GM23338 (cell line): ENCODE data around the gene CNOT1. TPM values are rescaled to one million over a fixed set of nuclear protein-coding genes. Genes with fewer than 3 reads are reported as not detected.

Experiments used
- ATAC-seq: fragments of 200-7000 bp; cut with Tn5 transposase; 3 replicates; pipeline ENCODE4 v1.9.1; 2020
- DNase-seq: peaks from one replicate; pipeline ENCODE4 v3.0.0-alpha.2; 2015; ENCODE audit warnings: low spot score
- H2AFZ ChIP-seq: fragments of 200-600 bp; sonication (generic); 2 replicates; pipeline ENCODE4 v1.8.0; 2016; ENCODE audit warnings: antibody characterized with exemption, mild to moderate bottlenecking, moderate library complexity
- H3F3A ChIP-seq: fragments of 200-600 bp; sonication (generic); replicated peaks from 2 replicates; pipeline ENCODE4 v1.8.0; 2017; ENCODE audit warnings: antibody characterized with exemption, mixed run types, low read depth
- H3K27ac ChIP-seq: fragments of 200-600 bp; sonication (generic); 2 replicates; pipeline ENCODE4 v1.6.1; 2016; ENCODE audit warnings: low read depth
- H3K27me3 ChIP-seq: fragments of 200-600 bp; sonication (generic); 2 replicates; pipeline ENCODE4 v1.8.0; 2016; ENCODE audit warnings: mild to moderate bottlenecking, mixed run types, moderate library complexity; ENCODE audit not compliant: insufficient read depth
- H3K36me3 ChIP-seq: fragments of 200-600 bp; sonication (generic); 2 replicates; pipeline ENCODE4 v1.8.0; 2016; ENCODE audit warnings: mild to moderate bottlenecking; ENCODE audit not compliant: insufficient read depth
- H3K4me1 ChIP-seq: fragments of 200-600 bp; sonication (generic); 2 replicates; pipeline ENCODE4 v1.8.0; 2016; ENCODE audit warnings: mild to moderate bottlenecking, moderate library complexity; ENCODE audit not compliant: insufficient read depth
- H3K4me2 ChIP-seq: fragments of 200-600 bp; sonication (generic); 2 replicates; pipeline ENCODE4 v1.7.1; 2017; ENCODE audit warnings: mixed run types
- H3K4me3 ChIP-seq: fragments of 200-600 bp; sonication (generic); 2 replicates; pipeline ENCODE4 v1.6.1; 2016; ENCODE audit warnings: mixed run types
- H3K79me2 ChIP-seq: fragments of 200-600 bp; sonication (generic); replicated peaks from 2 replicates; pipeline ENCODE4 v1.8.0; 2017; ENCODE audit warnings: mild to moderate bottlenecking; ENCODE audit not compliant: insufficient read depth
- H3K9me2 ChIP-seq: fragments of 200-600 bp; sonication (generic); 2 replicates; pipeline ENCODE4 v1.8.0; 2017; ENCODE audit not compliant: insufficient read depth
- H4K20me1 ChIP-seq: fragments of 200-600 bp; sonication (generic); replicated peaks from 2 replicates; pipeline ENCODE4 v1.8.0; 2017; ENCODE audit warnings: mild to moderate bottlenecking; ENCODE audit not compliant: insufficient read depth
- H3K27ac Mint-ChIP-seq: 2 replicates; pipeline ENCODE4 v1.8.0; 2020; ENCODE audit warnings: inconsistent platforms, mild to moderate bottlenecking, moderate library complexity, mixed read lengths
- H3K27me3 Mint-ChIP-seq: 3 replicates; pipeline ENCODE4 v1.8.0; 2022; ENCODE audit warnings: low read depth, mild to moderate bottlenecking, moderate library complexity, mixed read lengths, inconsistent platforms; ENCODE audit not compliant: insufficient read depth, poor library complexity
- H3K36me3 Mint-ChIP-seq: 3 replicates; pipeline ENCODE4 v1.8.0; 2021; ENCODE audit warnings: low read depth, mild to moderate bottlenecking, inconsistent platforms, moderate library complexity, mixed read lengths
- H3K4me1 Mint-ChIP-seq: 3 replicates; pipeline ENCODE4 v1.8.0; 2020; ENCODE audit warnings: mild to moderate bottlenecking, inconsistent platforms, mixed read lengths
- H3K4me3 Mint-ChIP-seq: 3 replicates; pipeline ENCODE4 v1.8.0; 2021; ENCODE audit warnings: moderate library complexity, mild to moderate bottlenecking, inconsistent platforms, mixed read lengths
- H3K9me3 Mint-ChIP-seq: 3 replicates; pipeline ENCODE4 v1.8.0; 2020; ENCODE audit warnings: moderate library complexity, mild to moderate bottlenecking, inconsistent platforms, mixed read lengths
- JUNB ChIP-seq: IDR thresholded peaks from one replicate; pipeline ENCODE4 v1.6.1; 2016; ENCODE audit warnings: antibody characterized with exemption; ENCODE audit not compliant: unreplicated experiment
- POLR2AphosphoS5 ChIP-seq: IDR thresholded peaks from 2 replicates; pipeline ENCODE4 v1.6.1; 2016; ENCODE audit warnings: antibody characterized with exemption, low read depth
- STAT1 ChIP-seq: IDR thresholded peaks from one replicate; pipeline ENCODE4 v1.6.1; 2016; ENCODE audit warnings: antibody characterized with exemption; ENCODE audit not compliant: unreplicated experiment
- ZNF114 ChIP-seq: fragments of 250-450 bp; sonication (Bioruptor Pico); IDR thresholded peaks from 2 replicates; pipeline ENCODE4 v1.5.0; 2020; ENCODE audit warnings: mild to moderate bottlenecking, moderate library complexity
- polyA plus RNA-seq: library from polyadenylated mRNA; unstranded; fragments of >200 nt; fragmentation: Nextera tagmentation; extraction: Ambion mirVana; gene quantifications from 2 replicates; pipeline ENCODE4 v1.2.1, GENCODE V29; 2016
- total RNA-seq: library from RNA; depleted of rRNA; stranded (reverse); fragments of >200 nt; shearing (Covaris generic); gene quantifications from 2 replicates; pipeline ENCODE4 v1.2.3, GENCODE V29; 2014
- TF ChIP-seq, protein P1 (sequence below): fragments of 250-450 bp; sonication (Bioruptor Pico); IDR thresholded peaks from 2 replicates; pipeline ENCODE4 v1.5.0; 2020; ENCODE audit warnings: mild to moderate bottlenecking, moderate library complexity
- TF ChIP-seq, protein P2 (sequence below): IDR thresholded peaks from one replicate; pipeline ENCODE4 v1.6.1; 2018; ENCODE audit warnings: antibody characterized with exemption; ENCODE audit not compliant: unreplicated experiment

The CNOT1 gene
- total and polyA plus RNA-seq, 2 experiments from 2014 or later: 59.2 to 298 TPM

DNA sequence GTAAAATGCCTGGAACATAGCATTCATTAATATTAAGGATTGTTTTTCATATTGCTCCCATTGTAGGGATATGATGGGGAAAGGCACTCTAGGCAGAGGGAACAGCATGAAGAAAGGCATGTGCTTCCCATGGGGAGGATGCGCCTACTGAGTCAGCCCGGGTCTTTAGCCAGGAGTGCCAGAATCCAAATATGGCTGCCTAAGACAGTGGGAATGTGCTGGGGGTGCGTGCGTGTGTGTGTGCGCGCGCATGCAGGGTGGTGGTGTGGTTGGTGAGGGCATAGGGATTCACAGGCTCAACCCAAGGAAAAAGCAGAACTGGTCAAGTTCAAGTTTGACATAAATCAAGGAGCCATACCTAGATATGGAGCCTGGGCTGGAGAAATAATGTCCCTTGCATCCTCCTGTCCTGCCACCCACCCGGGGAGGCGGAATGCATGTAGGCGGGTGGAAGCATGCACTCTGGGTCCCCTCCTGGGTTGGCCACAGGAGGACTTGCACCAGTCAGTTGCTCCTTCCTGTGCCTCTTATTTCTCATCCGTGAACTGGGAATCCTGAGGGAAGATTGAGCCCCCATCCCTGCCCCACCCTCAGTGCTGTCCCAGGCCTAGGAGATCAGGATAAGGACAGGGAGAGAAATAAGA is 148.3 kb downstream of the CNOT1 start (continued):
- TF ChIP-seq, protein P1, sequence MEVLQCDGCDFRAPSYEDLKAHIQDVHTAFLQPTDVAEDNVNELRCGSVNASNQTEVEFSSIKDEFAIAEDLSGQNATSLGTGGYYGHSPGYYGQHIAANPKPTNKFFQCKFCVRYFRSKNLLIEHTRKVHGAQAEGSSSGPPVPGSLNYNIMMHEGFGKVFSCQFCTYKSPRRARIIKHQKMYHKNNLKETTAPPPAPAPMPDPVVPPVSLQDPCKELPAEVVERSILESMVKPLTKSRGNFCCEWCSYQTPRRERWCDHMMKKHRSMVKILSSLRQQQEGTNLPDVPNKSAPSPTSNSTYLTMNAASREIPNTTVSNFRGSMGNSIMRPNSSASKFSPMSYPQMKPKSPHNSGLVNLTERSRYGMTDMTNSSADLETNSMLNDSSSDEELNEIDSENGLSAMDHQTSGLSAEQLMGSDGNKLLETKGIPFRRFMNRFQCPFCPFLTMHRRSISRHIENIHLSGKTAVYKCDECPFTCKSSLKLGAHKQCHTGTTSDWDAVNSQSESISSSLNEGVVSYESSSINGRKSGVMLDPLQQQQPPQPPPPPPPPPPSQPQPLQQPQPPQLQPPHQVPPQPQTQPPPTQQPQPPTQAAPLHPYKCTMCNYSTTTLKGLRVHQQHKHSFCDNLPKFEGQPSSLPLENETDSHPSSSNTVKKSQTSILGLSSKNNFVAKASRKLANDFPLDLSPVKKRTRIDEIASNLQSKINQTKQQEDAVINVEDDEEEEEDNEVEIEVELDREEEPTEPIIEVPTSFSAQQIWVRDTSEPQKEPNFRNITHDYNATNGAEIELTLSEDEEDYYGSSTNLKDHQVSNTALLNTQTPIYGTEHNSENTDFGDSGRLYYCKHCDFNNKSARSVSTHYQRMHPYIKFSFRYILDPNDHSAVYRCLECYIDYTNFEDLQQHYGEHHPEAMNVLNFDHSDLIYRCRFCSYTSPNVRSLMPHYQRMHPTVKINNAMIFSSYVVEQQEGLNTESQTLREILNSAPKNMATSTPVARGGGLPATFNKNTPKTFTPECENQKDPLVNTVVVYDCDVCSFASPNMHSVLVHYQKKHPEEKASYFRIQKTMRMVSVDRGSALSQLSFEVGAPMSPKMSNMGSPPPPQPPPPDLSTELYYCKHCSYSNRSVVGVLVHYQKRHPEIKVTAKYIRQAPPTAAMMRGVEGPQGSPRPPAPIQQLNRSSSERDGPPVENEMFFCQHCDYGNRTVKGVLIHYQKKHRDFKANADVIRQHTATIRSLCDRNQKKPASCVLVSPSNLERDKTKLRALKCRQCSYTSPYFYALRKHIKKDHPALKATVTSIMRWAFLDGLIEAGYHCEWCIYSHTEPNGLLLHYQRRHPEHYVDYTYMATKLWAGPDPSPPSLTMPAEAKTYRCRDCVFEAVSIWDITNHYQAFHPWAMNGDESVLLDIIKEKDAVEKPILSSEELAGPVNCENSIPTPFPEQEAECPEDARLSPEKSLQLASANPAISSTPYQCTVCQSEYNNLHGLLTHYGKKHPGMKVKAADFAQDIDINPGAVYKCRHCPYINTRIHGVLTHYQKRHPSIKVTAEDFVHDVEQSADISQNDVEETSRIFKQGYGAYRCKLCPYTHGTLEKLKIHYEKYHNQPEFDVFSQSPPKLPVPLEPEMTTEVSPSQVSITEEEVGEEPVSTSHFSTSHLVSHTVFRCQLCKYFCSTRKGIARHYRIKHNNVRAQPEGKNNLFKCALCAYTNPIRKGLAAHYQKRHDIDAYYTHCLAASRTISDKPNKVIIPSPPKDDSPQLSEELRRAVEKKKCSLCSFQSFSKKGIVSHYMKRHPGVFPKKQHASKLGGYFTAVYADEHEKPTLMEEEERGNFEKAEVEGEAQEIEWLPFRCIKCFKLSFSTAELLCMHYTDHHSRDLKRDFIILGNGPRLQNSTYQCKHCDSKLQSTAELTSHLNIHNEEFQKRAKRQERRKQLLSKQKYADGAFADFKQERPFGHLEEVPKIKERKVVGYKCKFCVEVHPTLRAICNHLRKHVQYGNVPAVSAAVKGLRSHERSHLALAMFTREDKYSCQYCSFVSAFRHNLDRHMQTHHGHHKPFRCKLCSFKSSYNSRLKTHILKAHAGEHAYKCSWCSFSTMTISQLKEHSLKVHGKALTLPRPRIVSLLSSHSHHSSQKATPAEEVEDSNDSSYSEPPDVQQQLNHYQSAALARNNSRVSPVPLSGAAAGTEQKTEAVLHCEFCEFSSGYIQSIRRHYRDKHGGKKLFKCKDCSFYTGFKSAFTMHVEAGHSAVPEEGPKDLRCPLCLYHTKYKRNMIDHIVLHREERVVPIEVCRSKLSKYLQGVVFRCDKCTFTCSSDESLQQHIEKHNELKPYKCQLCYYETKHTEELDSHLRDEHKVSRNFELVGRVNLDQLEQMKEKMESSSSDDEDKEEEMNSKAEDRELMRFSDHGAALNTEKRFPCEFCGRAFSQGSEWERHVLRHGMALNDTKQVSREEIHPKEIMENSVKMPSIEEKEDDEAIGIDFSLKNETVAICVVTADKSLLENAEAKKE (CRISPR knock-in tag): no peak
- TF ChIP-seq, protein P2, sequence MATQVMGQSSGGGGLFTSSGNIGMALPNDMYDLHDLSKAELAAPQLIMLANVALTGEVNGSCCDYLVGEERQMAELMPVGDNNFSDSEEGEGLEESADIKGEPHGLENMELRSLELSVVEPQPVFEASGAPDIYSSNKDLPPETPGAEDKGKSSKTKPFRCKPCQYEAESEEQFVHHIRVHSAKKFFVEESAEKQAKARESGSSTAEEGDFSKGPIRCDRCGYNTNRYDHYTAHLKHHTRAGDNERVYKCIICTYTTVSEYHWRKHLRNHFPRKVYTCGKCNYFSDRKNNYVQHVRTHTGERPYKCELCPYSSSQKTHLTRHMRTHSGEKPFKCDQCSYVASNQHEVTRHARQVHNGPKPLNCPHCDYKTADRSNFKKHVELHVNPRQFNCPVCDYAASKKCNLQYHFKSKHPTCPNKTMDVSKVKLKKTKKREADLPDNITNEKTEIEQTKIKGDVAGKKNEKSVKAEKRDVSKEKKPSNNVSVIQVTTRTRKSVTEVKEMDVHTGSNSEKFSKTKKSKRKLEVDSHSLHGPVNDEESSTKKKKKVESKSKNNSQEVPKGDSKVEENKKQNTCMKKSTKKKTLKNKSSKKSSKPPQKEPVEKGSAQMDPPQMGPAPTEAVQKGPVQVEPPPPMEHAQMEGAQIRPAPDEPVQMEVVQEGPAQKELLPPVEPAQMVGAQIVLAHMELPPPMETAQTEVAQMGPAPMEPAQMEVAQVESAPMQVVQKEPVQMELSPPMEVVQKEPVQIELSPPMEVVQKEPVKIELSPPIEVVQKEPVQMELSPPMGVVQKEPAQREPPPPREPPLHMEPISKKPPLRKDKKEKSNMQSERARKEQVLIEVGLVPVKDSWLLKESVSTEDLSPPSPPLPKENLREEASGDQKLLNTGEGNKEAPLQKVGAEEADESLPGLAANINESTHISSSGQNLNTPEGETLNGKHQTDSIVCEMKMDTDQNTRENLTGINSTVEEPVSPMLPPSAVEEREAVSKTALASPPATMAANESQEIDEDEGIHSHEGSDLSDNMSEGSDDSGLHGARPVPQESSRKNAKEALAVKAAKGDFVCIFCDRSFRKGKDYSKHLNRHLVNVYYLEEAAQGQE: no peak

DNA sequence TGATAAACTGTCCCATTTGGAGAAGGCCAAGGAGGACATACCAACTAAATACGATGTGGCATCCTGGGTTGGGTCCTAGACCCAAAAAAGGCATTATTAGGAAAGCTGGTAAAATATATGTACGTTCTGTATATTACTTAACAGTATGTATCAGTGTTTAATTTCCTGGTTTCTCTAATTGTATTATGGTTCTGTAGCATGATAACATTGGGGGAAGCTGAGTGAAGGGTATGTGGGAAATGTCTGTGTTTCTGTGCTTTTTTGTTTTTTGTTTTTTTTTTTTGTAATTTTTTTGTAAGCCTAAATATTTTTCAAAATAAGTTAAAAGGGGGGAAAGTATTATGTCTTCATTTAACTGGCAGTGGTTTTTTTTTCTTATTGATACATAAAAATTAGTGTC is 151.2 kb downstream of the CNOT1 start:
- Histone ChIP-seq H3K9me2 (no peaks in the 10 kb centered on the region), H4K20me1 (no peaks in the 10 kb centered on the region), H3K4me3 (no peak overlapping the region), H3K4me1 (peaks cover 8% of the 10 kb centered on the region), H3K79me2 (no peaks in the 10 kb centered on the region), H3K27ac (no peak overlapping the region), H3K36me3 (no peaks in the 10 kb centered on the region), H3F3A (no peaks in the 10 kb centered on the region), H3K4me2 (no peak overlapping the region), H3K27me3 (no peaks in the 10 kb centered on the region), H2AFZ (no peak overlapping the region)
- ATAC-seq: no peak
- H3K4me3 Mint-ChIP-seq: no peak overlapping the region
- H3K27ac Mint-ChIP-seq: no peak overlapping the region
- H3K4me1 Mint-ChIP-seq: peaks cover 14% of the 10 kb centered on the region
- no peaks in the 10 kb centered on the region for H3K36me3 Mint-ChIP-seq
- no peaks in the 10 kb centered on the region; the same call in 2 of the 3 replicates for H3K9me3 Mint-ChIP-seq
- no peaks in the 10 kb centered on the region for H3K27me3 Mint-ChIP-seq
- no peak for DNase-seq
- TF ChIP-seq ZNF114 (CRISPR knock-in tag) (no peak), STAT1 (no peak), JUNB (no peak), POLR2AphosphoS5 (no peak)
- TF ChIP-seq, protein P1 (CRISPR knock-in tag): no peak
